H9 (cell line): ENCODE measurements around the gene TMTC1. TPM values are rescaled to one million over a fixed set of nuclear protein-coding genes. Genes with fewer than 3 reads are reported as not detected.

Source experiments
- DNase-seq: peaks from one replicate; pipeline ENCODE4 v3.0.0-alpha.2; 2017
- H2AFZ ChIP-seq: one replicate; pipeline ENCODE4 v1.6.1; 2013; ENCODE audit warnings: mild to moderate bottlenecking, low read length, control low read depth, moderate library complexity
- H2AK5ac ChIP-seq: 2 replicates; pipeline ENCODE4 v1.6.1; 2013; ENCODE audit warnings: low read length, control low read depth, mixed read lengths; ENCODE audit not compliant: insufficient read length
- H2BK120ac ChIP-seq: one replicate; pipeline ENCODE4 v1.6.1; 2013; ENCODE audit warnings: low read depth, mild to moderate bottlenecking, low read length, control low read depth, inconsistent platforms; ENCODE audit not compliant: poor library complexity, severe bottlenecking
- H2BK12ac ChIP-seq: 2 replicates; pipeline ENCODE4 v1.6.1; 2013; ENCODE audit warnings: low read length, control low read depth, mixed read lengths, low read depth; ENCODE audit not compliant: insufficient read length
- H2BK15ac ChIP-seq: 2 replicates; pipeline ENCODE4 v1.6.1; 2013; ENCODE audit warnings: low read depth, low read length, control low read depth
- H2BK20ac ChIP-seq: one replicate; pipeline ENCODE4 v1.6.1; 2013; ENCODE audit warnings: low read depth, mild to moderate bottlenecking, low read length, control low read depth, inconsistent platforms; ENCODE audit not compliant: poor library complexity, severe bottlenecking
- H2BK5ac ChIP-seq: 2 replicates; pipeline ENCODE4 v1.6.1; 2013; ENCODE audit warnings: low read length, control low read depth, mixed read lengths; ENCODE audit not compliant: insufficient read length
- H3K14ac ChIP-seq: 2 replicates; pipeline ENCODE4 v1.6.1; 2013; ENCODE audit warnings: low read length, control low read depth; ENCODE audit not compliant: insufficient read depth
- H3K18ac ChIP-seq: 2 replicates; pipeline ENCODE4 v1.6.1; 2013; ENCODE audit warnings: low read depth, mild to moderate bottlenecking, mixed read lengths, low read length, control low read depth; ENCODE audit not compliant: insufficient read length
- H3K23ac ChIP-seq: 2 replicates; pipeline ENCODE4 v1.6.1; 2013; ENCODE audit warnings: low read length, control low read depth, mixed read lengths, low read depth; ENCODE audit not compliant: insufficient read length
- H3K23me2 ChIP-seq: 2 replicates; pipeline ENCODE4 v1.6.1; 2013; ENCODE audit warnings: low read depth, mild to moderate bottlenecking, mixed read lengths, low read length, control low read depth; ENCODE audit not compliant: insufficient read length, poor library complexity, severe bottlenecking
- H3K27ac ChIP-seq: 2 replicates; pipeline ENCODE4 v1.5.1; 2013; ENCODE audit warnings: low read length, control low read depth, mixed read lengths, low read depth; ENCODE audit not compliant: insufficient read length
- H3K27me3 ChIP-seq: 2 replicates; pipeline ENCODE4 v1.6.1; 2013; ENCODE audit warnings: low read length, control low read depth, inconsistent platforms; ENCODE audit not compliant: insufficient read depth
- H3K4ac ChIP-seq: 2 replicates; pipeline ENCODE4 v1.6.1; 2013; ENCODE audit warnings: low read depth, mild to moderate bottlenecking, control low read depth, inconsistent platforms, low read length, moderate library complexity
- H3K4me1 ChIP-seq: 2 replicates; pipeline ENCODE4 v1.6.1; 2013; ENCODE audit warnings: low read length, control low read depth, inconsistent platforms; ENCODE audit not compliant: insufficient read depth
- H3K4me2 ChIP-seq: 2 replicates; pipeline ENCODE4 v1.6.1; 2013; ENCODE audit warnings: low read length, control low read depth, mixed read lengths; ENCODE audit not compliant: insufficient read length, insufficient read depth
- H3K56ac ChIP-seq: 2 replicates; pipeline ENCODE4 v1.6.1; 2013; ENCODE audit warnings: low read depth, mild to moderate bottlenecking, mixed read lengths, low read length, control low read depth; ENCODE audit not compliant: insufficient read length
- H3K79me1 ChIP-seq: 2 replicates; pipeline ENCODE4 v1.6.1; 2013; ENCODE audit warnings: low read depth, mild to moderate bottlenecking, moderate library complexity, low read length, control low read depth, inconsistent platforms; ENCODE audit not compliant: insufficient read depth, poor library complexity, severe bottlenecking
- H3K79me2 ChIP-seq: 2 replicates; pipeline ENCODE4 v1.6.1; 2013; ENCODE audit warnings: low read length, control low read depth, inconsistent platforms; ENCODE audit not compliant: insufficient read depth
- H3K9ac ChIP-seq: 2 replicates; pipeline ENCODE4 v1.6.1; 2013; ENCODE audit warnings: low read length, control low read depth, mixed read lengths; ENCODE audit not compliant: insufficient read length; ENCODE audit errors: extremely low read depth
- H3K9me3 ChIP-seq: one replicate; pipeline ENCODE4 v1.6.1; 2013; ENCODE audit warnings: low read depth, low read length, inconsistent platforms; ENCODE audit not compliant: control insufficient read depth
- H3T11ph ChIP-seq: one replicate; pipeline ENCODE4 v1.6.1; 2013; ENCODE audit warnings: mild to moderate bottlenecking, low read length, control low read depth, inconsistent platforms
- H4K20me1 ChIP-seq: one replicate; pipeline ENCODE4 v1.6.1; 2013; ENCODE audit not compliant: control insufficient read depth, insufficient read length, insufficient read depth
- H4K5ac ChIP-seq: 2 replicates; pipeline ENCODE4 v1.6.1; 2013; ENCODE audit warnings: low read depth, mild to moderate bottlenecking, mixed read lengths, low read length, control low read depth; ENCODE audit not compliant: insufficient read length
- H4K8ac ChIP-seq: replicated peaks from 2 replicates; pipeline ENCODE4 v1.6.1; 2013; ENCODE audit warnings: low read length, control low read depth, mixed read lengths, low read depth; ENCODE audit not compliant: insufficient read length
- H4K91ac ChIP-seq: 2 replicates; pipeline ENCODE4 v1.6.1; 2013; ENCODE audit warnings: low read depth, mild to moderate bottlenecking, moderate library complexity, mixed read lengths, low read length, control low read depth; ENCODE audit not compliant: insufficient read length
- H3K27ac Mint-ChIP-seq, 3 experiments: 2 replicates in 2 of 3; 3 replicates in 1 of 3; pipeline ENCODE4 v1.8.0; 2020 to 2021; ENCODE audit warnings: mixed read lengths in 3 of 3, mild to moderate bottlenecking in 1 of 3, moderate library complexity in 1 of 3
- H3K27me3 Mint-ChIP-seq: 2 replicates; pipeline ENCODE4 v1.8.0; 2021; ENCODE audit warnings: low read depth, mild to moderate bottlenecking, moderate library complexity, mixed read lengths
- H3K36me3 Mint-ChIP-seq, 3 experiments: 2 replicates in 2 of 3; 3 replicates in 1 of 3; pipeline ENCODE4 v1.8.0; 2020 to 2021; ENCODE audit warnings: low read depth in 3 of 3, mixed read lengths in 3 of 3; ENCODE audit not compliant: insufficient read depth in 1 of 3
- H3K4me1 Mint-ChIP-seq, 2 experiments: 2 replicates each; pipeline ENCODE4 v1.8.0; 2020; ENCODE audit warnings: mixed read lengths in 2 of 2
- H3K4me3 Mint-ChIP-seq, 2 experiments: 2 replicates in 1 of 2; 3 replicates in 1 of 2; pipeline ENCODE4 v1.8.0; 2020 to 2021; ENCODE audit warnings: mild to moderate bottlenecking in 2 of 2, mixed read lengths in 2 of 2, moderate library complexity in 1 of 2
- H3K9me3 Mint-ChIP-seq, 2 experiments: 2 replicates in 1 of 2; 3 replicates in 1 of 2; pipeline ENCODE4 v1.8.0; 2020; ENCODE audit warnings: mild to moderate bottlenecking in 2 of 2, mixed read lengths in 2 of 2, moderate library complexity in 1 of 2
- CTCF ChIP-seq: fragments of 200-600 bp; sonication (generic); conservative IDR thresholded peaks from 3 replicates; pipeline ENCODE4 v1.8.0; 2021; ENCODE audit warnings: antibody characterized with exemption, mild to moderate bottlenecking
- WGBS: extraction: QIAGEN DNeasy Blood & Tissue Kit; methylation state at CpG from one replicate; pipeline ENCODE4 v1.1.7; 2013; ENCODE audit warnings: missing lambda C conversion rate, low lambda C conversion rate, mixed read lengths; ENCODE audit not compliant: insufficient read length; ENCODE audit errors: extremely low coverage; 5-methylcytosine and 5-hydroxymethylcytosine counted together
- total RNA-seq: library from RNA; stranded (reverse); gene quantifications from 2 replicates; pipeline ENCODE4 v1.2.1, GENCODE V29; 2021

The TMTC1 gene
- total RNA-seq, 1 experiment from 2014 or later = 16.1 TPM

GRCh38 chr12:29581631-29582030, 202.1 kb downstream of the TMTC1 start:
- H3K4me2 ChIP-seq = no peak overlapping the region
- no peak overlapping the region for H4K5ac ChIP-seq
- no peak overlapping the region for H3K4me3 Mint-ChIP-seq
- no peak overlapping the region for H2BK120ac ChIP-seq
- H4K8ac ChIP-seq = no peak overlapping the region
- H3K36me3 Mint-ChIP-seq = no peaks in the 10 kb centered on the region
- H3K27me3 Mint-ChIP-seq = no peaks in the 10 kb centered on the region
- no peak overlapping the region for H4K91ac ChIP-seq
- no peak overlapping the region for H3K56ac ChIP-seq
- no peak overlapping the region for H2BK20ac ChIP-seq
- H3K79me2 ChIP-seq = no peaks in the 10 kb centered on the region
- H3K9me3 Mint-ChIP-seq = no peaks in the 10 kb centered on the region
- H3K4me1 Mint-ChIP-seq = no peaks in the 10 kb centered on the region
- H3K27ac ChIP-seq = no peak overlapping the region
- no peak overlapping the region for H3K14ac ChIP-seq
- no peak overlapping the region for H3T11ph ChIP-seq
- H2BK12ac ChIP-seq = no peak overlapping the region
- H3K9me3 ChIP-seq = no peaks in the 10 kb centered on the region
- H2BK5ac ChIP-seq = no peak overlapping the region
- no peak overlapping the region for H2AFZ ChIP-seq
- H4K20me1 ChIP-seq = no peaks in the 10 kb centered on the region
- H3K23me2 ChIP-seq = no peaks in the 10 kb centered on the region
- no peak overlapping the region for H3K9ac ChIP-seq
- no peaks in the 10 kb centered on the region for H3K79me1 ChIP-seq
- no peaks in the 10 kb centered on the region for H3K4me1 ChIP-seq
- TF ChIP-seq CTCF = no peak
- no peak overlapping the region for H2AK5ac ChIP-seq
- no peaks in the 10 kb centered on the region for H3K27me3 ChIP-seq
- no peak overlapping the region for H3K4ac ChIP-seq
- H2BK15ac ChIP-seq = no peak overlapping the region
- no CpG with 5 or more reads among the region's 4 CpGs for WGBS
- no peak overlapping the region for H3K27ac Mint-ChIP-seq
- no peak overlapping the region for H3K18ac ChIP-seq
- no peak overlapping the region for H3K23ac ChIP-seq
- no peak for DNase-seq
